K562 (cell line): ENCODE data around the gene PNMA8B. TPM values are rescaled to one million over a fixed set of nuclear protein-coding genes. Genes with fewer than 3 reads are reported as not detected.

Experiments
- BRD9 ChIP-seq: fragments of 450-650 bp; IDR thresholded peaks from 2 replicates; pipeline ENCODE4 v1.6.1; 2018; ENCODE audit warnings: low read depth; ENCODE audit not compliant: partially characterized antibody
- POLR2AphosphoS5 ChIP-seq: IDR thresholded peaks from 2 replicates; pipeline ENCODE4 v1.6.1; 2011; ENCODE audit warnings: mild to moderate bottlenecking, low read depth, low read length, moderate library complexity; ENCODE audit not compliant: control insufficient read depth, insufficient read depth
- PTTG1 ChIP-seq: fragments of 450-650 bp; IDR thresholded peaks from 2 replicates; pipeline ENCODE4 v1.6.1; 2016; ENCODE audit warnings: low read depth, mild to moderate bottlenecking, missing genetic modification characterization, missing compliant biosample characterization
- RERE ChIP-seq: sonication (generic); formaldehyde crosslinking; IDR thresholded peaks from 2 replicates; pipeline ENCODE4 v1.8.0; 2023; ENCODE audit warnings: missing genetic modification reagents, mild to moderate bottlenecking, borderline replicate concordance
- SLC30A9 ChIP-seq: fragments of 250-450 bp; sonication (Bioruptor Pico); IDR thresholded peaks from 2 replicates; pipeline ENCODE4 v1.8.0; 2022; ENCODE audit warnings: mild to moderate bottlenecking, moderate library complexity
- YY1 ChIP-seq, 3 experiments: IDR thresholded peaks; 2 replicates each; pipeline ENCODE4 v1.6.1; 2011; ENCODE audit warnings: low read length in 2 of 3, mild to moderate bottlenecking in 2 of 3, moderate library complexity in 2 of 3, borderline replicate concordance in 1 of 3, control low read depth in 1 of 3, low read depth in 1 of 3; ENCODE audit not compliant: insufficient read depth in 3 of 3, insufficient replicate concordance in 2 of 3, control insufficient read depth in 1 of 3, insufficient read length in 1 of 3; ENCODE audit errors: extremely low read depth in 1 of 3
- ZNF124 ChIP-seq: sonication (generic); formaldehyde crosslinking; IDR thresholded peaks from 2 replicates; pipeline ENCODE4 v1.8.1; 2022; ENCODE audit warnings: missing genetic modification reagents
- ZNF431 ChIP-seq: sonication (generic); formaldehyde crosslinking; IDR thresholded peaks from 2 replicates; pipeline ENCODE4 v1.8.0; 2022; ENCODE audit warnings: mild to moderate bottlenecking, missing genetic modification reagents
- polyA plus RNA-seq, 8 experiments: library from polyadenylated mRNA; depleted of rRNA in 4 of 8; stranded (reverse) in 5 of 8; unstranded in 3 of 8; fragments of >200 nt; fragmentation: Nextera tagmentation in 2 of 8; fragmentation: Illumina TruSeq in 1 of 8; extraction: Ambion mirVana in 2 of 8; extraction: Trizol in 1 of 8; gene quantifications; 2 replicates each; pipeline versions ENCODE4 v1.2.1 to v1.2.3, GENCODE V29; 2011 to 2014; ENCODE audit warnings: inconsistent platforms in 1 of 8, missing spikeins in 1 of 8
- total RNA-seq, 7 experiments: library from RNA; depleted of rRNA in 6 of 7; stranded (reverse); fragments of >200 nt in 6 of 7; fragmentation: Illumina TruSeq in 2 of 7; extraction: Trizol in 2 of 7; gene quantifications; 2 replicates each; pipeline versions ENCODE4 v1.2.1 to v1.2.3, GENCODE V29; 2011 to 2021; ENCODE audit warnings: low replicate concordance in 1 of 7
- TF ChIP-seq, protein P1 (sequence below): fragments of 450-650 bp; IDR thresholded peaks from 2 replicates; pipeline ENCODE4 v1.7.1; 2018; ENCODE audit warnings: mild to moderate bottlenecking, low read depth; ENCODE audit not compliant: partially characterized antibody
- TF ChIP-seq, protein P2 (sequence below): fragments of 250-450 bp; sonication (Bioruptor Pico); IDR thresholded peaks from 2 replicates; pipeline ENCODE4 v1.4.0; 2020; ENCODE audit warnings: mild to moderate bottlenecking, moderate library complexity

The PNMA8B gene
- total and polyA plus RNA-seq, 9 of the 15 experiments (the other 6 are each of a cell fraction or from before 2014, with no cell fraction given), result not detected

- TF ChIP-seq, protein P1, sequence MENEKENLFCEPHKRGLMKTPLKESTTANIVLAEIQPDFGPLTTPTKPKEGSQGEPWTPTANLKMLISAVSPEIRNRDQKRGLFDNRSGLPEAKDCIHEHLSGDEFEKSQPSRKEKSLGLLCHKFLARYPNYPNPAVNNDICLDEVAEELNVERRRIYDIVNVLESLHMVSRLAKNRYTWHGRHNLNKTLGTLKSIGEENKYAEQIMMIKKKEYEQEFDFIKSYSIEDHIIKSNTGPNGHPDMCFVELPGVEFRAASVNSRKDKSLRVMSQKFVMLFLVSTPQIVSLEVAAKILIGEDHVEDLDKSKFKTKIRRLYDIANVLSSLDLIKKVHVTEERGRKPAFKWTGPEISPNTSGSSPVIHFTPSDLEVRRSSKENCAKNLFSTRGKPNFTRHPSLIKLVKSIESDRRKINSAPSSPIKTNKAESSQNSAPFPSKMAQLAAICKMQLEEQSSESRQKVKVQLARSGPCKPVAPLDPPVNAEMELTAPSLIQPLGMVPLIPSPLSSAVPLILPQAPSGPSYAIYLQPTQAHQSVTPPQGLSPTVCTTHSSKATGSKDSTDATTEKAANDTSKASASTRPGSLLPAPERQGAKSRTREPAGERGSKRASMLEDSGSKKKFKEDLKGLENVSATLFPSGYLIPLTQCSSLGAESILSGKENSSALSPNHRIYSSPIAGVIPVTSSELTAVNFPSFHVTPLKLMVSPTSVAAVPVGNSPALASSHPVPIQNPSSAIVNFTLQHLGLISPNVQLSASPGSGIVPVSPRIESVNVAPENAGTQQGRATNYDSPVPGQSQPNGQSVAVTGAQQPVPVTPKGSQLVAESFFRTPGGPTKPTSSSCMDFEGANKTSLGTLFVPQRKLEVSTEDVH, result peak; percentile 32
- TF ChIP-seq POLR2AphosphoS5 (no peak), ZNF431 (CRISPR knock-in tag) (no peak), PTTG1 (tag) (no peak), RERE (no peak), YY1 (IDR thresholded peaks at IDR 0.05; ENCODE audit: borderline replicate concordance in 1 of 3, control insufficient read depth in 1 of 3, extremely low read depth in 1 of 3, insufficient read depth in 3 of 3, insufficient read length in 1 of 3, insufficient replicate concordance in 2 of 3, low read depth in 1 of 3, low read length in 2 of 3) (no peak), BRD9 (no peak), ZNF124 (CRISPR knock-in tag) (no peak), SLC30A9 (no peak)
- TF ChIP-seq, protein P2, sequence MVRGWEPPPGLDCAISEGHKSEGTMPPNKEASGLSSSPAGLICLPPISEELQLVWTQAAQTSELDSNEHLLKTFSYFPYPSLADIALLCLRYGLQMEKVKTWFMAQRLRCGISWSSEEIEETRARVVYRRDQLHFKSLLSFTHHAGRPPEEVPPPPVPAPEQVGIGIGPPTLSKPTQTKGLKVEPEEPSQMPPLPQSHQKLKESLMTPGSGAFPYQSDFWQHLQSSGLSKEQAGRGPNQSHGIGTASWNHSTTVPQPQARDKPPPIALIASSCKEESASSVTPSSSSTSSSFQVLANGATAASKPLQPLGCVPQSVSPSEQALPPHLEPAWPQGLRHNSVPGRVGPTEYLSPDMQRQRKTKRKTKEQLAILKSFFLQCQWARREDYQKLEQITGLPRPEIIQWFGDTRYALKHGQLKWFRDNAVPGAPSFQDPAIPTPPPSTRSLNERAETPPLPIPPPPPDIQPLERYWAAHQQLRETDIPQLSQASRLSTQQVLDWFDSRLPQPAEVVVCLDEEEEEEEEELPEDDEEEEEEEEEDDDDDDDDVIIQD (CRISPR knock-in tag), result no peak
These were observed 47.0 kb upstream of the PNMA8B start (continued) for GRCh38 chr19:46542428-46543230.
